HG02973 (cell line): Measurements from ENCODE around the gene PPARG.

Experiments used
- ATAC-seq: cut with Tn5 transposase; IDR thresholded peaks from one replicate; pipeline ENCODE4 v1.9.1; 2021; ENCODE audit warnings: moderate library complexity; ENCODE audit not compliant: unreplicated experiment

PPARG gene

DNA sequence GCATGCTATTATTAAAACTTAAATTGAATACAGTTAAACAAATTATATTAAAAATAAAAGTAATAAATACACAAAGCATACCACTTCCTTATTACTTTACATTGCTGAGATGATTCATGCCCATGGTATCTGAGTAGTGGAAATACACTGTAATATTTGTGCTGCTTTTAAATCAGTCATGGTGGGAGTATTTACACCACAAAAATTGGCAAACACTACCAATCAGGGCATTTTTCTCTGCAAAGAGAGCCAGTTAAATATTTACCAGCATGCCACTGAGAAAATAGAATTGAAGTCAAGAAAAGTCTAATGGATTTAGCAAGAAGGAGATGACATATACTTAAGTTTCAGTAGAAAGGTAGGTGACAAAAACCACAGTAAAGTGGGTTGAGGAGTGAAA is 19.6 kb downstream of the PPARG start:
- no peak for ATAC-seq

DNA sequence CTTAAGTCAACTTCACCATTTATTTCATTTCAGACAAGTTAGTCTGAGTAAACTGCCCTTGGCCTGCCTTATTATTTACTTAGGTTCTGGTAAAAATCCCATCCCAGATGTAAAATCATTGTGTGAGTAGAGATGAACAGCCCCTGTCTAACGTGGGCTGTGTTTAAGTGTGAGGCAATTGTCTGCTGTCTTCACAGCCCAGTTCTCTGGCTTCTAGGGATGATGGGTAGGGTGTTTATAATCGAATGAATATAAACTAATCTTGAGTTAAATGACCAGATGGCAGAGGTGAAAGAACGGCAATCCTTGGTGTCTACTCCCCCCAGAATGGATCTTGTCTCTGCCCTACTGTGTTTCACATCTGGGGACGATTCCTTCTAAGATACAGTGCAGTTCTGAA is 20.8 kb downstream of the PPARG start:
- no peak for ATAC-seq

DNA sequence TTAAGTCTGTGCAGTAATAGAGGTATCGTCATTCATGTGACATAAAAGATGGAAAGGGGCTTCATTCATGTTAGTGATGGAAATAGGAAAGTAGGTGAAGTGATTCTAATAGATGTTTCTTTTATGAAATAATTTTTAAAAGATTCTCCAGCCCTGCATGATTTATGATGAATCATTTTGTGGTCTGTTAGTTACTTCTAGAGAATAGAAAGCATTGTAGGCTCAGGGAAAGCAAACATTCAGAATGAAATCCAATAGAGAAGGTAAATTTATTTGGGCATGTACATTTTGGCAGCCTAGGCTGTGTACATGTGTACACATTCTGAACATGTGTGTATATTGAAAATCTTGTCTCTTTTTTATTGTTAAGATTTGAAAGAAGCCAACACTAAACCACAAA is 23.1 kb downstream of the PPARG start:
- no peak for ATAC-seq

DNA sequence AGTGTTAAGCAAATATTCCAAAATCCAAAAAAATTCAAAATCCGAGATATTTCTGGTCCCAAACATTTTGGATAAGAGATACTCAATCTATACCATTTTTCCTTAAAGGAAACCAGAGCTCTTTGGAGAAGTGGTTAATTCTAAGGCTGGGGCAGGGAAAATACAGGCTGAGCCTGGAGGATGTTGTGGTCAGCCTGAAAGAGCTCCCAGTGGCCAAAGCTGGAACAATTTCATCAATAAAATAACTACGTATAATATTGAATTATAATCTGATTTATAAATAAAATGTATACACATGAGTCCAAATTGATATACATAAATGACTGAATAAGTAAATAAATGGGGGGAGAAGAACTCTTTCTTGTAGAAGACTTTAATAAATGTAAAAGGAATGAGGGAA is 24.6 kb downstream of the PPARG start:
- ATAC-seq: no peak

DNA sequence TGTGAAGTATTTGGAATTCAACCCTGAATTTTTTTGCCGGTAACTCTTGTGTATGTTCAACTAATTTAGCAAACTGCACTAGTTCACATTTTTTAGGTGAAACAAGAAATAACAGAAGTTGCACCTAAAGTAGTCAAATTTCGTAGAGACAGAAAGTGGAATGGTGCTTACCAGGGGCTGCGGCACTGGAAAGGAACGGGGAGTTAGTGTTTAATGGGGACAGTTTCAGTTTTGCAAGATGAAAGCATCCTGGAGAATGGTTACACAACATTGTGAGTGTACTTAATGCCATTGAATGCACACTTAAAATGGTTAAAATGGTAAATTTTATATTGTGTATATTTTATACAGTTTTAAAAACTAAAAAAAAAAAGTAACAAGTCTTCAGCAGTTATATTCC is 27.4 kb downstream of the PPARG start:
- no peak for ATAC-seq

DNA sequence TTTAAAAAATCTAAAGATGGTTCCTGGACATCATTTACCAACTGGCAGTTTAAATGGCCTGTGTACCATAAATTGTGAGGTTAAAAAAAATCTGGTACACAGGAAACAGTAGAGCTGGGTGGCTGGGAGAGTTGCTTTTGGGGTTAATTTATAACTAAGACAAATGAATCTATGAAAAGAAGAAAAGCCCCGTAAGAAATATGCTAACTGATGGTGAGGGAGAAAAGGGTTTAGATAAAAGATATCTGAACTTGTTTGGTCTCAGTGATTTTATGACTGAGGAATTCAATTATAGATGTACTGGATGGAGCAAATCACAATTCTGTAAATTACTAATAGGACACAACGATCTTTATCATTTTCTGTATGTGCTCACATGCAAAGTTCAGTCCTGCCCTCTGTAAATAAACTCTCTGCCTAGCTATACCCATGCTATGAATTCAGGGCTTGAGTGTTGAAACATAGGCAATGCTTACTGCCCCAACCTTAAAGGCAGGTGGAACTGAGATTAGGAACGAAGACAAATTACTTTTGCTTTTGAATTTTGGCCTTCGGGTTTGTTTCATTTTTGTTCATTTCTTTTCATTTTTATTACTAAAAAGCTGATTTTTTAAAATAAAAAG is 28.0 kb downstream of the PPARG start:
- peak; percentile 58 for ATAC-seq

DNA sequence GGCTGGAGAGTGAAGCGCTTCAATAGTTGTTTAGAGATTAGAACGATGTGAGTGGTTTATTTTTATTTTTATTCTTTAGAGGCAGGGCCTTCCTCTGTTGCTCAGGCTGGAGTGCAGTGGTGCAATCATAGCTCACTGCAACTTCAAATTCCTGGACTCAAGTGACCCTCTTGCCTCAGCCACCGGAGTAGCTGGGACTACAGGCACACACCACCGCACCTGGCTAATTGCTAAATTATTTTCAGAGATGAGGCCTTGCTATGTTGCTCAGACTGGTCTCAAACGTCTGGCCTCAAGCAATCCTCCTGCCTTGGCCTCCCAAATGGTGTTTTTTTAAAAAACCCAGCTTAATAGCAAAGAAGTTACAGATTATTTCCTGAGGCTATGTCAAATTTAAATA is 29.0 kb downstream of the PPARG start:
- no peak for ATAC-seq

DNA sequence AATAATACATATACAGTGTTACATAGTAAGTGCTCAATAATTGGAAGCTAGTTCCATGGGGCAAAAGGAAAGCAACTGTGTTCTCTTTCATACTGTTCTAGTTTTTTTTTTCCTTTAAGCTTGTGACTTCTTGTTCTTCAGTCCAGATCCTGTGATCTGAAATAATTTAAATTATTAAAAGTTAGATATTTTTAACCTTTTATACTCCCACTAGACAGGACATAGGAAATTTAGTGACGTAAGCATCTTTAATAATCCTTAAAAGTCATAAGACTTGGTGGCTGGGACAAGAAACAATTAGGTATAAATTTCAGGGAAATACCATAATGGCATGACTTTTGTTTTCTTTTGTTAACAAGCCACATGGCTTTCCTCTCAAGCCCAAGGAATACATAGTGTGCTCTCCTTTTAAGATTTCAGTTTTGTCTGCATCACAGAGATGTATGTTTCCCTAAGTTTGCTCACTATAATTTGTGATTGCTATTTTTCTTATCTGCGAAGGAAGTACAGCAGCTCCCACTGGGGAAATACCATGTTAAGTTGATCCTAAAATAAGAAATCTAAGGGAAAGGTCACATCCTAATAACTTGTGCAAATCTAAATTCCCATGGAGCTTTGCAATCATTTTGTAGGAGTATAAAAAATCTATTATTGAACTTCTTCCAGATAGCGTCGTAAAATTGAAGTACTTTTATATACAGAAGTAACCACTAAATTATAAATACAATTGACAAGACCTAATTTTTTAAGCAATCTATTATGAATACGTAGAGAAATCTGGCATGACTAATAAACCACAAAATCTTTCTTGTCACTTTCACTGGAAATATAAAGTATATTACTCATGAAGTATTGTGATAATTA is 30.1 kb downstream of the PPARG start:
- no peak for ATAC-seq

DNA sequence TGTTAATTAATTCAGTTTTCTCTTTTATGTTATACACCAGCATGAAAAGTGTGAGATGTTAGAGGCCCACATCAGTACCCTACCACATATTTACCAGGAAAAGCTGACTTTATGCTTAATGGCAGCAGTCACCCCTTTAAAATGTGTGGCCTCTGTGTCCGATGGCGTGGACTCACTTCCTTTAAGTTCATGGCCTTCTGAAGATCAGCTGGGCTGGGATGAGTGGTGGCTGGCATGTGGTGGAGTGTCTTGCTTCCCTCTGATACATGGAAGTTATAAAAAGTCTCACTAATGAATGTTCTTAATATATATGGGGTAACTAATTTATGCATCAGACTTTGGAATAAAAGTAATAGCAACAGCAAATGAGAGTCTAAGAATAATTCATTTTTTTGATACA is 32.1 kb downstream of the PPARG start:
- no peak for ATAC-seq

DNA sequence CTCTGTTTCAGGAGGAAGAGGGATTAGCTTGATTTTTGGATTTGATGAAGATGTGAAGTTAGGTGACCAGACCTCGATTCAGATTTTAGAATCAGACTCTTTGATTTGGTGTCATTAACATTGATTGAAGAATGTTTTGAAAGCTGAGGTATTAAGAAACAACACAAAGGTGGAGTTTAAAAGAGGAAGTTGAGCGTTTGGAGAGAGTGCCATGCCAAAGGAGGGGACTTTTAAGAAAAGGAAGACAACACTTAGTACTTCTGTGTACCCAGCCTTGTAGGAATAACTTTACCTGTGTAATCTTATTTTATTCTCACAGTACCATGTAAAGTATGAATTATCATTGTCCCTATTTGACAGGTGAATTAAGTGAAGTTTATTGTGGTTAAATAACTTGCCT is 34.4 kb downstream of the PPARG start:
- no peak for ATAC-seq

DNA sequence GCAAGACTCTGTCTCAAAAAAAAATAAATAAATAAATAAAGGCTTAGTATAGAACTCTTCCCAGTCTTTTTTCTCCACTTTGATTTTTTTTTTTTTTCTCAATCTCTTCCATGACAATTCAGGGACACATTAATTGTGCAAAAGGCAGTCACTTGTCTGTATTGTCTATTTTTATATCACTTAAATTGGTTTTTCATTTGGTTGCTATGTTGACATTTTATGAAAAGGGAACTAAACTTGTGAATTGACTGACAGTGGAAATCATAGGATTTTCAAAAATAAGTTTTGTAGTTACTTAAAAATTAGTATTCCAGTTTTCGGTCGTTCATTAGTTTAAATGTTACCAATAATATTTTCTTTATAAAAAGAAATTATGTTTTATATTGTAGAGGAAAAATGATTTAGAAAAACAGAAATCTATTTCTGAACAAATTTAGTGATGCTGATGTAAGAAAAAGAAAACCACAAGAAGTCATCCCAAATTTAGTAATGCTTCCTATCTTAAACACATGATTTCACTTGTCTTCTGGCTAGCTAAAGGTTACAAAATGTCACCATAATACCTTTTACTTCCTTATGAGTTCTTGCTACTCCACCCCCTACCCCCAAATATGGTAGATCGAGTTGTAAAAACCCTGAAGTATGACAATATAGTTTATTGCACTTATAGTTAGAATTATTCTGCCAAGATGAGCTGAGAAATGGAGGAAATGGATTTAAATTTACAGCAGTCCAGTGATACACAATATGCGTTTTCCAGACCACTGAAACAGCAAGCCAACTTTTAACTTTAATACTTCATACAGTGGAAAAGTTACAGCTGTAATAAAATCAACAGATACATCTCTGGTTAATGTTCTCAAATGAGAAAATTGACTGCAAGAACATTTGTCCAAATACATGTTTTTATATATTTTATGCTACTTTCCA is 37.0 kb downstream of the PPARG start:
- no peak for ATAC-seq

DNA sequence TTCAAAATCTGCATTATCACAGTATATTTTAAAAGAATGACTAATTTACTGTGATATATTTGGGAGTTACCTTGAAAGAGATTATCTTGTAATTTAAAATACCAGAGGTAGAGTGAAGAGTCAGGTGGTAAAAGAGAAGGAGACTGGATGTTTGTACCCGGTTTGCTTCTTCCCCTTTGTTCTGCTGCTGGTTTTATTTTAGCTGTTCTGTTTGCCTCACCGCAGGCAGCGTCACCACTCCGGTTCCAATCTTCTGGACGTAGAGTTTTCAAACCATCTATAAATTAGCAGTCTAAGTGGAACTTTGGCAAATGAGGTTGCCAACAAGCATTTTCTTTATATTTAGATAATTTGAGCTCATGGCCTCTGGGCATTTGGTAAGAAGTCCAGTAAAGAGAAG is 38.2 kb downstream of the PPARG start:
- no peak for ATAC-seq

DNA sequence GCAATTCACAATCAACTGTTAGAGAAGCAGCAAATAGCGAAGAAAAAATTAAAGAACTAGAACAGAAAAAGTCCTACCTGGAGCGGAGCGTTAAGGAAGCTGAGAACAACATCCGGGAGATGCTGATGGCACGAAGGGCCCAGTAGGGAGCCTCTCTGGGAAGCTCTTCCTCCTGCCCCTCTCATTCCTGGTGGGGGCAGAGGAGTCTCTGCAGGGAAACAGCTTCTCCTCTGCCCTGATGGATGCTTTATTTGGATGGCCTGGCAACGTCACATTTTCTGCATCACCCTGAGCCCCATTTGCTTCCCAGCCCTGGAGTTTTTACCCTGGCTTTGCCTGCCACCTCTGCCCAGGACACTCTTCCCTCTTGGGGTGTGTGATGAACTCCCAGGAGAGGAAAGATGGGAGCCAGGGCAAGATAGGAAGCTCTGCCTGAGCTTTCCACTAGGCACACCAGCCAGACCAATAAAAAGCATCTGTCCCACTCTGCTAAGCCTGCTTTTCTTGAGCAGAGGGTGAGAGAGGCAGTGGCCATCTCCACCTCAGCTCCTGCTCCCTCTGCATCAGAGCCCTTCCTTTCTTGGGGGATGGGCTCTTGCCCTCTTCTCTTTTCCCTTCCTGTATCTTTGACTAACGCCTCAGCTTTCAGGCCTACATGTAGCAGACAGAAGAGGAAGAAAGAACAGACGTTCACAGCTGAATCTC is 39.4 kb downstream of the PPARG start:
- no peak for ATAC-seq

DNA sequence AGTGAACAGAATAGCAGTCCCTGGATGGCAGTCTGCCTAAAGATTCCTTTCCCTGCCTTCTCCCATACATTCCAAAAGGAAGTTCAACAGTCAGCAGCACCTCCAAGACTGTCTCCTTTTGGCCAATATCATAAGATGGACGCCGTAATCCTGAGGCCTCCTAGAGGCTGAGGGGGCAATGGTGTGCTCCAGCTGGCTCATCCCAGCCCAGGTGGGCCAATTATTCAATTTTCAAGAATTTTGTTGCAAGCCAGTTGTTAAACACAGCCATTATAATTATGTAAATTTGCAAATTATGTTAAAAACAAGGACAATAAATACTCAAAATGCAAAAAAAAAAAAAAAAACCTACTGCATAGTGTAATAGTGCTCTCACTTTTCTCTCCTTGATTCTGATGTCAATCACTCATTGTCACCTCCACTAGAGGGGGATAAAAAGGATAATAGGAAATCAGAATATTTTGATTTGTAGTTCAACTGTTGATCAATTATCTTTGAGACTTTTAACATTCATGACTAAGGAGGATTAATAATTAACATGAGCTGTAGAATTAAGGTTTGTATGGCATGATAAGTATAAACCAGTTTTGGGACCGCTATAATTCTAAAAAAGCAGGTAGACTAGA is 40.1 kb downstream of the PPARG start:
- no peak for ATAC-seq

DNA sequence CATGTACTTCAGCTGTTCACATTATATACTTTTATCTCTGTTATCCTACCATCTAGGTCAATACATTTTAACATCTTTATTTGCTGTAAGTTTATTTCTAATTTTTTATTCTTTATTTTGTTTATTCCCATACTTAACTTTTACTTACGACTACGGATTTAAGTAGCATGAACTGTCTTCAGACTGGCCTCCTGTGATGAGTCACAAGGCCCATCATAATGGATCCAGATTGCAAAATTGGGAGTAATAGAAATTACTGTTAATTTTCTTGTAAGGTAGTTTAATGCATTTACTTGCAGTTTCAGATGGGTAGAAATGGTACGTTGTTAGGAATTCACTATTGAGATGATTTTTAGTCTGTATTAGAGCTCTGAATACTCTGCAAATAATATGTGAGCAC is 45.9 kb downstream of the PPARG start:
- no peak for ATAC-seq

DNA sequence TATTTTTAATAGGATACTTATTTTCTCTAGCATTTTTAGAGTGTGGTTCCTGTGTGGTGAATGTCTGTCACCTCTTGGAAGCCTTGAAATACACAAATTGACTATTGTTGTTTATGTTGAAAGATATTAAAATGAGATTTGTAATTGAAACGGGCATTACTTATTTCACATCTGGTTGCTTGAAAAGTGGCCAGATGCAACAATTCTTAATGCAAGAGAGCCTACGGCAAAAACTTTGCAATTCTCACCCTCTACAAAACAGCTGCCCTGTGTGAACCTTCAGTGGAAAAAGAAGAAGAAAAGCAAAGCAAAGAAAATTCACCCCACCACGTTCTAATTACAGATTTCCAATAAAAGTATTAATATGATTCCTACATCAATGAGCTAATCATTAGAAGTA is 46.6 kb downstream of the PPARG start:
- ATAC-seq: no peak

DNA sequence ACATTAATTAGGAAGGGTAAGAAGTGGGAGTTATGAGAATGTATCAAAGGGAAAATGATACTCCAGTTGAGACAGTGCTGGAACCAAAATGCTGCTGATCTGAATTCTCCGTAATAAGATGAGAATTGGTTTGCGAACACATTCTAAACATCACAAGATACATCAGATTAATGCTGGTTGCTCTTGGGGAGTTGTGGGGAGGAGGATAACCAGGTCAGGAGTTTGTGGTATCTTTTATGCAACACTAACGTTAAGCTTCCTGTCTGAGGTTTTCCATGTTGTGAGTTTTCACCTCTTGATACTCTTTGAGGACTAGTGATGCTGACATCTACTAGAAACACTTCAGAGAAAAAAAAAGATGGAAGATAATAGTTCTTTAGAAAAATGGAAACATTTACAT is 47.2 kb downstream of the PPARG start:
- no peak for ATAC-seq

DNA sequence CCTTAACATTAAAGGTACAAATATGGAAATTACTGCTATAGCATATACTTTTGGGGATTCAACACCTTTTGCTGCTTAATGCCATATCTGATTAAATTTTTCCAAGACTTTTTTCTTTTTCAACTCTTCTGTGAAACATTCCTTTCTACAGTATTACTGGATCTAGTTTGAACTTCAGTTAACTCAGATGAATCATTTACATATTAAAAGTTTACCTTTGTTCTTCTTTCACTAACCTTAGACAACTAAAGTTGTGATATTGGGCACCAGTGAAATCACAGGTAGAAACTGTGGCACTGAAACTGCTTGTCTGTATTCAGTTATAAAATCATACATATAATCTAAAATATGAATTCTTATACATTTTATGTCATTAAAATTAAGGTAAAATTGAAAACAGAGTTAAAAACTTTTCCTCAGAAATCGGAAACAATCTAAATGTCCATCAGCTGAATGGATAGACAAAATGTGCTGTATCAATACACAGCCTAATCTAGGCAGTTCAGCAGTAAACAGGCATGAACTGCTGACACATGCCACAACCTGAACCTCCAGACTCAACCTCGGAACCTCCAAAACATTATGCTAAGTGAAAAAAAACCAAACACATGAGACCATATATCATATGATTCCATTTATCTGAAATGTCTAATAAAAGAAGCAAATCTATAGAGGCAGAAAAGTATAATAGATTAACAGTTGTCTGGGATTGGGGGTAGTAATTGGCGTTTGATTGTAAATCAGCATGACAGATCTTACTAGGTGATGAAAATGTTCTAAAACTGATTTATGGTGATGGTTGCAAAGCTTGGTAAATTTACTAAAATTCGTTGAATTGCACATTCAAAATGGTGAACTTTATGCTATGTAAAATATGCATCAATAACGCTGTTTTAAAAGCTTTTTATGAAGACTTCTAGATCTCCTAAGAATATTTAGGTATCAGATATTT is 50.0 kb downstream of the PPARG start:
- ATAC-seq: no peak

DNA sequence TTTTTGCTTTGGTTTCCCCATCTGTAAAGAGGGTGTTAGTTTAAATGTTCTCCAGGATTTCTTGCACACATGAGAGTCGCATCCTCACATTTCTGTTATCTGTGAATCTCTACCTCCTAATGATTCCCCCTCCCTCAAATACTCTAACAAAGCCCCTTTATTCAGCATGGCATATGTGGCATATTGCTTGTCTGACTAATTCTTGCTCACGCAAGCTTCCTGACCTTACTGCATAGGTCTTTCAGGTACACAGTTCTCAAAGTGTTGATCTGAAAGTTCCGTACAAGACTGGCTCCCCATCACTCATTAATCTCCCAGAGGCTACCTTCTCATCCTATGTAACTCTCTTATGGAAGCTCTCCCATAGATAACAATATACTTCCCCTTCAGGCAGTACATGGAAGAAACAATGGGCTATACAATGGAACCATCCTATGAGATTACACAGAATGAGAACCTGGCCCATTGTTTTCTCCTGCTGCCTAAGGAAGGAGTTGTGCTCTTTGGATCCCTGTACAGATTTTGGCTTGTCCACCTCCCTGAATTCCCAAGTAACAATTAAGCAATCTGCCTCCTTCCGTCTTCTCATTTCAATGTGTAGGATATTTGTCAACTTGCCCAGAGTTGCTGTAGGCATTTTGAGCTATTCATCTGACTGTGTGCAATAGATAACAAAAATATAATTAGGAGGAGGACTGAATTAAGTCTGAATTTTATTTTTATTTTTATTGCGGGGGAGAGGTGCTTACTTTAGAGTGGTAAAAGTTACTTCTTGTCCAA is 51.0 kb downstream of the PPARG start:
- no peak for ATAC-seq
